GM23338 (cell line): ENCODE results near the gene APC2.

Experiments used
- EZH2 ChIP-seq: fragments of 200-600 bp; sonication (generic); IDR thresholded peaks from one replicate; pipeline ENCODE4 v1.8.0; 2017; ENCODE audit warnings: antibody characterized with exemption, mild to moderate bottlenecking, low read depth; ENCODE audit not compliant: unreplicated experiment
- EZH2phosphoT487 ChIP-seq: fragments of 200-600 bp; sonication (generic); IDR thresholded peaks from one replicate; pipeline ENCODE4 v1.8.1; 2018; ENCODE audit warnings: antibody characterized with exemption; ENCODE audit not compliant: unreplicated experiment
- REST ChIP-seq: IDR thresholded peaks from one replicate; pipeline ENCODE4 v1.6.1; 2018; ENCODE audit warnings: antibody characterized with exemption; ENCODE audit not compliant: unreplicated experiment
- ZNF114 ChIP-seq: fragments of 250-450 bp; sonication (Bioruptor Pico); IDR thresholded peaks from 2 replicates; pipeline ENCODE4 v1.5.0; 2020; ENCODE audit warnings: mild to moderate bottlenecking, moderate library complexity
- ZNF331 ChIP-seq: fragments of 250-450 bp; sonication (Bioruptor Pico); IDR thresholded peaks from 2 replicates; pipeline ENCODE4 v1.5.0; 2020; ENCODE audit warnings: low read depth, mild to moderate bottlenecking, moderate library complexity
- TF ChIP-seq, protein P1 (sequence below), 2 experiments: fragments of 200-600 bp in 1 of 2; sonication (generic) in 1 of 2; conservative IDR thresholded peaks; 2 replicates each; pipeline versions ENCODE4 v1.5.1 to v1.6.1; 2016 to 2017; ENCODE audit warnings: antibody characterized with exemption in 2 of 2, low read depth in 2 of 2, mild to moderate bottlenecking in 2 of 2, moderate library complexity in 1 of 2

DNA sequence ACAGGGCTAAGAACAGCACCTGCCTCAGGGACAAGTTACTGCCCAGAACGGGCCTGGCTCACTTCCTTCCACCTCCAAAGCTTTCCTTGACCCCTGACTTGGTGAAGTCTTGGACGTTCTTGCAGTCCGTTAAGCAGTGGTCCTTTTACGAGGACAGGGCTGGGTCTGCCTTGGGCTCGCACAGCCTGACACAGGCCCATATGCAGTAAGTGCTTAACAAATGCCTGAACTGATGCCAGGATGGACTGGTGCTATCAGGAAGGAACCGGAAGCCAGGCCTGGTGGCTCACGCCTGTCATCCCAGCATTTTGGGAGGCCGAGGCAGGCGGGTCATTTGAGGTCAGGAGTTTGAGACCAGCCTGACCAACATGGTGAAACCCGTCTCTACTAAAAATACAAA, 72.1 kb downstream of the APC2 start:
- TF ChIP-seq, protein P1, sequence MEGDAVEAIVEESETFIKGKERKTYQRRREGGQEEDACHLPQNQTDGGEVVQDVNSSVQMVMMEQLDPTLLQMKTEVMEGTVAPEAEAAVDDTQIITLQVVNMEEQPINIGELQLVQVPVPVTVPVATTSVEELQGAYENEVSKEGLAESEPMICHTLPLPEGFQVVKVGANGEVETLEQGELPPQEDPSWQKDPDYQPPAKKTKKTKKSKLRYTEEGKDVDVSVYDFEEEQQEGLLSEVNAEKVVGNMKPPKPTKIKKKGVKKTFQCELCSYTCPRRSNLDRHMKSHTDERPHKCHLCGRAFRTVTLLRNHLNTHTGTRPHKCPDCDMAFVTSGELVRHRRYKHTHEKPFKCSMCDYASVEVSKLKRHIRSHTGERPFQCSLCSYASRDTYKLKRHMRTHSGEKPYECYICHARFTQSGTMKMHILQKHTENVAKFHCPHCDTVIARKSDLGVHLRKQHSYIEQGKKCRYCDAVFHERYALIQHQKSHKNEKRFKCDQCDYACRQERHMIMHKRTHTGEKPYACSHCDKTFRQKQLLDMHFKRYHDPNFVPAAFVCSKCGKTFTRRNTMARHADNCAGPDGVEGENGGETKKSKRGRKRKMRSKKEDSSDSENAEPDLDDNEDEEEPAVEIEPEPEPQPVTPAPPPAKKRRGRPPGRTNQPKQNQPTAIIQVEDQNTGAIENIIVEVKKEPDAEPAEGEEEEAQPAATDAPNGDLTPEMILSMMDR (conservative IDR thresholded peaks at IDR 0.05; ENCODE audit: low read depth in 2 of 2), result no peak
- TF ChIP-seq EZH2 (no peak), ZNF331 (CRISPR knock-in tag) (no peak), EZH2phosphoT487 (no peak), ZNF114 (CRISPR knock-in tag) (no peak), REST (no peak)
